ENCODE results near the gene TMEM132E. TPM values are rescaled to one million over a fixed set of nuclear protein-coding genes. Genes with fewer than 3 reads are reported as not detected.

Gene TMEM132E
- total and polyA plus RNA-seq, 2 donors from 2014 or later, result 1.1 to 4.3 TPM

Other genes starting within 250 kb of the TMEM132E start
- gene CCL13, start 223.1 kb upstream of the TMEM132E start, total RNA-seq, result 1.1 TPM
- not detected for gene CCL13, start 223.1 kb upstream of the TMEM132E start, polyA plus RNA-seq (ENCODE audit: insufficient read depth, low read depth, low replicate concordance)
- gene CCL1, start 216.3 kb upstream of the TMEM132E start, total RNA-seq, result not detected
- not detected for gene CCL1, start 216.3 kb upstream of the TMEM132E start, polyA plus RNA-seq (ENCODE audit: insufficient read depth, low read depth, low replicate concordance)

Measured in kidney (tissue), 2 donors.